SU-DHL-6 (cell line): Measurements from ENCODE around the gene ZNF609.

ENCODE experiments used
- H2AFZ ChIP-seq: fragments of 200-600 bp; sonication (generic); 2 replicates; pipeline ENCODE4 v1.6.1; 2014; ENCODE audit warnings: low read depth, mild to moderate bottlenecking, moderate library complexity, mixed read lengths, antibody characterized with exemption, low read length; ENCODE audit not compliant: severe bottlenecking
- H3F3A ChIP-seq: fragments of 200-600 bp; shearing (Covaris generic); 2 replicates; pipeline ENCODE4 v1.6.0; 2016; ENCODE audit warnings: antibody characterized with exemption, mild to moderate bottlenecking; ENCODE audit not compliant: insufficient read depth
- H3K27ac ChIP-seq: fragments of 200-600 bp; sonication (generic); 2 replicates; pipeline ENCODE4 v1.5.1; 2016; ENCODE audit warnings: low read depth, mild to moderate bottlenecking, low read length, moderate library complexity, mixed read lengths
- H3K27me3 ChIP-seq: fragments of 200-600 bp; sonication (generic), shearing (Covaris generic); 2 replicates; pipeline ENCODE4 v1.6.0; 2014; ENCODE audit warnings: mild to moderate bottlenecking, low read length
- H3K36me3 ChIP-seq: fragments of 200-600 bp; sonication (generic); 2 replicates; pipeline ENCODE4 v1.6.1; 2014; ENCODE audit warnings: mild to moderate bottlenecking, low read length, mixed read lengths
- H3K4me2 ChIP-seq: fragments of 300-600, 200-600 bp; shearing (Covaris generic), sonication (generic); 2 replicates; pipeline ENCODE4 v1.6.0; 2014; ENCODE audit warnings: low read length, low read depth, mild to moderate bottlenecking; ENCODE audit not compliant: poor library complexity, severe bottlenecking
- H3K4me3 ChIP-seq: fragments of 200-600 bp; sonication (generic); 2 replicates; pipeline ENCODE4 v1.5.1; 2014; ENCODE audit warnings: antibody characterized with exemption, low read length, mild to moderate bottlenecking, mixed read lengths; ENCODE audit not compliant: insufficient read depth, poor library complexity, severe bottlenecking
- H3K79me2 ChIP-seq: fragments of 200-600 bp; sonication (generic); 2 replicates; pipeline ENCODE4 v1.6.1; 2014; ENCODE audit warnings: mild to moderate bottlenecking, low read length, moderate library complexity; ENCODE audit not compliant: insufficient read depth
- H3K9ac ChIP-seq: fragments of 200-600 bp; sonication (generic); 2 replicates; pipeline ENCODE4 v1.7.0; 2014; ENCODE audit warnings: mild to moderate bottlenecking, low read length
- H3K9me2 ChIP-seq: fragments of 200-600 bp; sonication (generic); replicated peaks from 2 replicates; pipeline ENCODE4 v1.6.1; 2014; ENCODE audit warnings: low read length; ENCODE audit not compliant: insufficient read depth
- H3K9me3 ChIP-seq: fragments of 200-600 bp; sonication (generic); 2 replicates; pipeline ENCODE4 v1.6.1; 2014; ENCODE audit warnings: low read length, mixed read lengths; ENCODE audit not compliant: insufficient read depth
- H4K20me1 ChIP-seq: fragments of 200-600 bp; sonication (generic); 2 replicates; pipeline ENCODE4 v1.6.1; 2014; ENCODE audit warnings: low read depth, mild to moderate bottlenecking, antibody characterized with exemption, low read length, moderate library complexity, mixed read lengths
- CTCF ChIP-seq: fragments of 200-600 bp; sonication (generic); IDR thresholded peaks from one replicate; pipeline ENCODE4 v1.5.1; 2017; ENCODE audit warnings: antibody characterized with exemption, mild to moderate bottlenecking, low read length, moderate library complexity; ENCODE audit not compliant: insufficient read depth, poor library complexity, severe bottlenecking
- EZH2phosphoT487 ChIP-seq: fragments of 200-600 bp; sonication (generic), shearing (Covaris generic); conservative IDR thresholded peaks from 2 replicates; pipeline ENCODE4 v1.6.1; 2018; ENCODE audit warnings: mild to moderate bottlenecking, antibody characterized with exemption, low read length, moderate library complexity, mixed read lengths

Gene ZNF609

GRCh38 chr15:64697911-64698369, 237.6 kb downstream of the ZNF609 start:
- H3K9ac ChIP-seq: no peak overlapping the region
- no peak overlapping the region for H3K4me3 ChIP-seq
- 0 out of 2 replicates have a peak, but pooled peaks cover 5% of the 10 kb centered on the region for H4K20me1 ChIP-seq
- no peak overlapping the region for H3K4me2 ChIP-seq
- no peak overlapping the region for H3K27ac ChIP-seq
- H2AFZ ChIP-seq: no peak overlapping the region
- TF ChIP-seq CTCF (no peak), EZH2phosphoT487 (no peak)
- H3F3A ChIP-seq: peaks cover 4% of the 10 kb centered on the region; the same call in 1 of the 2 replicates
- H3K9me3 ChIP-seq: no peaks in the 10 kb centered on the region
- H3K36me3 ChIP-seq: no peaks in the 10 kb centered on the region
- no peaks in the 10 kb centered on the region for H3K9me2 ChIP-seq
- H3K27me3 ChIP-seq: no peaks in the 10 kb centered on the region
- peaks cover 67% of the 10 kb centered on the region for H3K79me2 ChIP-seq

- 0 out of 2 replicates have a peak, but pooled peaks cover 5% of the 10 kb centered on the region for H4K20me1 ChIP-seq
- H3K4me2 ChIP-seq: no peak overlapping the region
- no peak overlapping the region for H3K9ac ChIP-seq
- no peak overlapping the region for H2AFZ ChIP-seq
- H3K27me3 ChIP-seq: no peaks in the 10 kb centered on the region
- H3K9me3 ChIP-seq: no peaks in the 10 kb centered on the region
- no peak overlapping the region for H3K4me3 ChIP-seq
- H3K27ac ChIP-seq: no peak overlapping the region
- TF ChIP-seq EZH2phosphoT487: no peak
- no peak for TF ChIP-seq CTCF
- peaks cover 4% of the 10 kb centered on the region; the same call in 1 of the 2 replicates for H3F3A ChIP-seq
- H3K9me2 ChIP-seq: no peaks in the 10 kb centered on the region
- no peaks in the 10 kb centered on the region for H3K36me3 ChIP-seq
- H3K79me2 ChIP-seq: peaks cover 67% of the 10 kb centered on the region
Observed at GRCh38 chr15:64698823-64699222, 238.4 kb downstream of the ZNF609 start.

GRCh38 chr15:64699751-64700388, 239.5 kb downstream of the ZNF609 start:
- TF ChIP-seq CTCF (no peak), EZH2phosphoT487 (no peak)
- H4K20me1 ChIP-seq: 0 out of 2 replicates have a peak, but pooled peaks cover 5% of the 10 kb centered on the region
- no peak overlapping the region for H2AFZ ChIP-seq
- no peaks in the 10 kb centered on the region for H3K27me3 ChIP-seq
- no peak overlapping the region for H3K27ac ChIP-seq
- peaks cover 67% of the 10 kb centered on the region for H3K79me2 ChIP-seq
- H3F3A ChIP-seq: peaks cover 4% of the 10 kb centered on the region; the same call in 1 of the 2 replicates
- no peaks in the 10 kb centered on the region for H3K36me3 ChIP-seq
- no peaks in the 10 kb centered on the region for H3K9me3 ChIP-seq
- no peak overlapping the region for H3K9ac ChIP-seq
- H3K4me3 ChIP-seq: no peak overlapping the region
- H3K9me2 ChIP-seq: no peaks in the 10 kb centered on the region
- H3K4me2 ChIP-seq: peak overlapping the region; percentile 0
